HG02970 (cell line): ENCODE data around the gene MXD3.
A peak's percentile ranks its signal among the peaks of the same experiment; 100 is the strongest.

Experiments used
- ATAC-seq: cut with Tn5 transposase; IDR thresholded peaks from one replicate; pipeline ENCODE4 v1.9.1; 2021; ENCODE audit warnings: mild to moderate bottlenecking, moderate library complexity, moderate number of reproducible peaks; ENCODE audit not compliant: unreplicated experiment, low FRiP score

MXD3 gene

GRCh38 chr5:177327539-177328522, 16.1 kb upstream of the MXD3 start:
- ATAC-seq, result no peak

GRCh38 chr5:177325868-177326381, 14.2 kb upstream of the MXD3 start:
- ATAC-seq, result no peak

- no peak for ATAC-seq
Observed at GRCh38 chr5:177320879-177321278, 9.2 kb upstream of the MXD3 start.

- ATAC-seq, result no peak
Observed at GRCh38 chr5:177319913-177320588, 8.4 kb upstream of the MXD3 start.

GRCh38 chr5:177317959-177318377, 6.3 kb upstream of the MXD3 start:
- ATAC-seq, result no peak

GRCh38 chr5:177316005-177316404, 4.3 kb upstream of the MXD3 start:
- no peak for ATAC-seq

- ATAC-seq, result no peak
Observed at GRCh38 chr5:177315411-177315810, 3.7 kb upstream of the MXD3 start.

- no peak for ATAC-seq
Observed at GRCh38 chr5:177314376-177315342, 3.0 kb upstream of the MXD3 start.

- no peak for ATAC-seq
Observed at GRCh38 chr5:177313561-177314259, 2.0 kb upstream of the MXD3 start.

- peak; percentile 11 for ATAC-seq
Observed at GRCh38 chr5:177312649-177313181, 1.0 kb upstream of the MXD3 start.

GRCh38 chr5:177311392-177311722, 341 bp downstream of the MXD3 start:
- ATAC-seq, result no peak

- no peak for ATAC-seq
Observed at GRCh38 chr5:177310757-177311391, 824 bp downstream of the MXD3 start.

DNA sequence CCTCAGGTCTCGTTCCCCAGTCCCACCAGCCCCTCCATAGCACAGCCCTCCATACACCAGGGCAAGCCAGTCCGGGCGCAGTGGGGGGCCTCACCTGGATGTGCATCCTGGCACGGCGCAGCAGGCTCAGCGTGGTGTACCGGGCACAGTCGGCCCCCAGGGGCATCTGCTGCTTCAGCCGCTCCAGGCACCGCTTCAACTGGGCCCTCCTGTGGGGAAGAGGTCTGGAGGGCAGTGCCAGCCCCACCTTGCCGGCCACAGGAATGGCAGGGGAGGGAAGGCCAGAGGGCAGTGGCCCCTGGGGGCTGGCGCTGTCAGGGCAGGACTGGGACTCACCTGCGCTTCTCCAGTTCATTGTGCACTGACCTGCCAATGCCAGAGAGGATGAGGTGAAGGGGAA, 1.4 kb downstream of the MXD3 start:
- ATAC-seq, result no peak

GRCh38 chr5:177309351-177310191, 2.1 kb downstream of the MXD3 start:
- ATAC-seq, result no peak

DNA sequence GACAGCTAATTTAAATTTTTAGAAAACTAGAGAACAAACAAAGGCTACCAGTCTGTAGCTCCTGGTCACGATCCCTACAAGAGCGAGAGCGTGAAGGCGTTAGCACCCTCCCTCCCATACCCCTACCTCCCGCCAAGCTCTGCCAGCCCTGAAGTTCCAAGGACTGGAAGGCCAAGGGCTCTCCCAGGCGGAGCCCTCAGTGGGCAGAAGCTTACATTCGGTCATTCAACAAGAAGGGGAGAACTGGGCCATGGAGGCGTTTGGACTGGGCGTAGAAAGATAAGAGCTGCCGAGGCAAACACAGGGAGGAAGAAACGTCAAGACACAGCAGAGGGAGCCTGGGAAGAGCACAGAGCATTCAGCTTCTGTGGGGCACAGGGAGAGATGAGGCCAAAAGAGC, 3.0 kb downstream of the MXD3 start:
- no peak for ATAC-seq

DNA sequence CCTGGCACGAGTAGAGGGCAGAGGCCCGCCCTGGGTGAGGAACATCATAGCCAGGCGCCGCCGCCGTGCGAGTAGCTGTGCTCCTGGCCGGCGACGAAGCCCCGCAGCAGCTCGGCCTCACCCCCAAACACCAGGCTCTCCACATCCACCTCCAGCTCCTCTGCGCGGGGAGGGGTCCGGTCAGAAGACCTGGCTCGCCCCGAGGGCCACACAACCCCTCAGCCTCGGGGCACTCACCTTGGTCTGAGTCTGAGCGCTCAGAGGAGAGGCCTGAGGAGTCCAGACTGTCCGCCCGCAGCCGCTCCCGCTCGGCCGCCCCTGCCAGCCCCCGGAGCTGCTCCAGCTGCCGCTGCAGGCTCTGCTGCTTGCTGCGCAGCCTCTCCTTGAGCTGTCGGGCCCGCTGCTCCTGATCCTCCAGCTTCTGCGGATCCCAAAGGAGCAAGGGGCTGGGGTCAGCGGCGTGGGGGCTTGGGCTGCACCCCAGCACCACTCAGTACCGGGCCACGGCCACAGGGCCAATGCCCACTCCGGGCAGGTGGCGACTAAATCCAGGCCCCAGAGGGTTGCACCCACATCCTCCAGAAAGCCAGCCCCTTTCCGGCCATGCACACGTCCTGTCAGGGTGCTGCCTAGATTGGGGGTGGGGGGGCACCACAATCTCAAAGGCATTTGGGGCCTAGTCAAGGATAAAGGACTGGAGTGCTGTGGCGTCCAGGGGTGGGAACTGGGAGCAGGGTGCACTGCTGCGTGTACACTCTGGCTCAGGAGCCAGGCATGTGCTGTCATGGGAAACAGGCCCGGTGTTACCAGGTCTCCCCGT, 3.9 kb downstream of the MXD3 start:
- ATAC-seq, result no peak
